ENCODE measurements around the gene TPRG1. TPM values are rescaled to one million over a fixed set of nuclear protein-coding genes. Genes with fewer than 3 reads are reported as not detected.

Gene TPRG1
- total RNA-seq, 6 experiments from 2014 or later, result 8.0 to 33.6 (median 18.1) TPM

DNA sequence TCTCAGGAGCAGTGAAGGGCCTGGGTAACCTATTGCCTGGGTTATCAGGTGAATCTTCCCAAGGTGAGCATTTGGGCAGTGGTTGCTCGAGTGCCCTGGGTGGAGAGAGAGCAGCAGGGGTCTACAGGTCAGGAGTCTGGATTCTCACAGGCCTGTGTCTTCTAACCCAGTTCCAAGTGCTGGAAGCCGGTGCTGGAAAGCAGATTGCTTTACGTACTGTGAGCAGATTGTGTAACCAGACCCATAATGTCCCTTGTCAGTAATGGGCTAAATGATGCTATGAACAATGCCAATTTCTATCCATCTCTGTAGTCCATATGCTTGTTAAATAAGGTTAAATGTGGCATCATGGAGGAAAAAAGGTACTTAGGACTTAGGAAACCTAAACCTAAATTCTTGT, 106.5 kb downstream of the TPRG1 start:
- no peaks in the 10 kb centered on the region for H3K4me1 ChIP-seq
- ATAC-seq (no peak), DNase-seq (no peak)
- no peaks in the 10 kb centered on the region for H3K9me3 ChIP-seq
- no peaks in the 10 kb centered on the region for H3K27me3 ChIP-seq
- no peak for TF ChIP-seq POLR2A (IDR thresholded peaks at IDR 0.05)
- TF ChIP-seq, protein P1, sequence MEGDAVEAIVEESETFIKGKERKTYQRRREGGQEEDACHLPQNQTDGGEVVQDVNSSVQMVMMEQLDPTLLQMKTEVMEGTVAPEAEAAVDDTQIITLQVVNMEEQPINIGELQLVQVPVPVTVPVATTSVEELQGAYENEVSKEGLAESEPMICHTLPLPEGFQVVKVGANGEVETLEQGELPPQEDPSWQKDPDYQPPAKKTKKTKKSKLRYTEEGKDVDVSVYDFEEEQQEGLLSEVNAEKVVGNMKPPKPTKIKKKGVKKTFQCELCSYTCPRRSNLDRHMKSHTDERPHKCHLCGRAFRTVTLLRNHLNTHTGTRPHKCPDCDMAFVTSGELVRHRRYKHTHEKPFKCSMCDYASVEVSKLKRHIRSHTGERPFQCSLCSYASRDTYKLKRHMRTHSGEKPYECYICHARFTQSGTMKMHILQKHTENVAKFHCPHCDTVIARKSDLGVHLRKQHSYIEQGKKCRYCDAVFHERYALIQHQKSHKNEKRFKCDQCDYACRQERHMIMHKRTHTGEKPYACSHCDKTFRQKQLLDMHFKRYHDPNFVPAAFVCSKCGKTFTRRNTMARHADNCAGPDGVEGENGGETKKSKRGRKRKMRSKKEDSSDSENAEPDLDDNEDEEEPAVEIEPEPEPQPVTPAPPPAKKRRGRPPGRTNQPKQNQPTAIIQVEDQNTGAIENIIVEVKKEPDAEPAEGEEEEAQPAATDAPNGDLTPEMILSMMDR (IDR thresholded peaks at IDR 0.05), result no peak
- no peak overlapping the region for H3K27ac ChIP-seq
- intact Hi-C loops (cut with DNase I), result no loop called here
- 94% methylated on average over 2 of the region's 3 CpGs for whole genome bisulfite sequencing (ENCODE audit: insufficient coverage, low coverage, low lambda C conversion rate, missing lambda C conversion rate)
- no peaks in the 10 kb centered on the region for H3K36me3 ChIP-seq
- H3K4me3 ChIP-seq, result no peak overlapping the region

- Histone ChIP-seq H3K27ac (no peak overlapping the region), H3K9me3 (no peaks in the 10 kb centered on the region), H3K27me3 (no peaks in the 10 kb centered on the region), H3K36me3 (no peaks in the 10 kb centered on the region), H3K4me3 (no peak overlapping the region), H3K4me1 (no peaks in the 10 kb centered on the region)
- intact Hi-C loops (cut with DNase I), result no loop called here
- ATAC-seq (no peak), DNase-seq (no peak)
- TF ChIP-seq, protein P1 (IDR thresholded peaks at IDR 0.05), result no peak
- no peak for TF ChIP-seq POLR2A (IDR thresholded peaks at IDR 0.05)
- WGBS (ENCODE audit: insufficient coverage, low coverage, low lambda C conversion rate, missing lambda C conversion rate), result 71% methylated on average over 2 of the region's 3 CpGs
These were observed 110.4 kb downstream of the TPRG1 start for GRCh38 chr3:189282189-189282588.

DNA sequence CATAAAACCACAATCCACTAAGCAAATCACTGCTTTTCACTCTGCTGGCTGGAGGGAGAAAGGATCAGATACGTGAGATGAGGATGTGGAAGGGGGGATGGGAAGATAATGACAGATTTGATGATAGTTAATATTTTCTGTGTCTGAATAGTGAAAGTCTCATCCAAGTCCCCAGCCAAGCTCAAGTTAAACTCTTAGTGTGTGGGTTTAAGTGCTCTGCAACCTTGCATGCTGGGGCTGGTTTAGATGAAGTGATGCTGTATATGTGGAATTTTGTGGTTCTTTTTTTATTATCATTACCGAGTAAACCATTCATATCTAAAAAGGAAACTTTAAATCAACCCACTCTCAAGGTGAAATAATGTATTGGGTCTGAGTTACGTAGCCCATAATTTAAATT, 111.0 kb downstream of the TPRG1 start:
- 65% methylated on average over 3 of the region's 3 CpGs for WGBS (ENCODE audit: insufficient coverage, low coverage, low lambda C conversion rate, missing lambda C conversion rate)
- Histone ChIP-seq H3K4me3 (no peak overlapping the region), H3K4me1 (no peaks in the 10 kb centered on the region), H3K27me3 (no peaks in the 10 kb centered on the region), H3K9me3 (no peaks in the 10 kb centered on the region), H3K36me3 (no peaks in the 10 kb centered on the region), H3K27ac (no peak overlapping the region)
- TF ChIP-seq, protein P1 (IDR thresholded peaks at IDR 0.05), result no peak
- TF ChIP-seq POLR2A (IDR thresholded peaks at IDR 0.05), result no peak
- no peak for ATAC-seq
- intact Hi-C loops (cut with DNase I), result no loop called here
- DNase-seq, result no peak

DNA sequence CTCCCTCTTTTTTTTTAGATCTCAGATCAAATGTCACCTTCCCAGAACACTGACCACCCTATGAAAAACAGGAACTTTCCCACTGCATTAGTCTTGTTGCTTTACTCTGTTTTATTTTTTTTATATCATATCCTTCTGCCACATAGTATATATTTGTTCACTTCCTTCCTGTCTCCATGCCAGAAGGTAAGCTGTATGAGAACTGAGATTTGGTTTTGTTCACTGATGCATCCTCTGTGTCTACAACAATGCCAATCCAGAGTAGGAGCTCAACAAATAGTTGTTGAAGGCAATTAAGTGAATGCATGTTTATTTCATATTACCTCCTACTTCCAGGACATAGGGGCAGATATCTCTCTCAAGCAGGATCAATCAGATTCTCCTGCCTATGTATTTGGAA, 114.4 kb downstream of the TPRG1 start:
- Histone ChIP-seq H3K4me1 (no peaks in the 10 kb centered on the region), H3K36me3 (no peaks in the 10 kb centered on the region), H3K27me3 (no peaks in the 10 kb centered on the region), H3K27ac (no peak overlapping the region), H3K4me3 (no peak overlapping the region), H3K9me3 (no peaks in the 10 kb centered on the region)
- intact Hi-C loops (cut with DNase I), result no loop called here
- no peak for TF ChIP-seq POLR2A (IDR thresholded peaks at IDR 0.05)
- TF ChIP-seq, protein P1 (IDR thresholded peaks at IDR 0.05), result no peak
- DNase-seq, result no peak
- no peak for ATAC-seq

- H3K27me3 ChIP-seq, result no peaks in the 10 kb centered on the region
These were observed 115.1 kb downstream of the TPRG1 start for GRCh38 chr3:189286916-189287315.

More at GRCh38 chr3:189286916-189287315, 115.1 kb downstream of the TPRG1 start:
- WGBS (ENCODE audit: insufficient coverage, low coverage, low lambda C conversion rate, missing lambda C conversion rate), result 91% methylated on average over 4 of the region's 5 CpGs
- Histone ChIP-seq H3K9me3 (no peaks in the 10 kb centered on the region), H3K36me3 (no peaks in the 10 kb centered on the region), H3K27ac (no peak overlapping the region), H3K4me1 (no peaks in the 10 kb centered on the region), H3K4me3 (no peak overlapping the region)
- intact Hi-C loops (cut with DNase I), result no loop called here
- ATAC-seq, result no peak
- DNase-seq, result no peak
- TF ChIP-seq, protein P1 (IDR thresholded peaks at IDR 0.05), result no peak
- no peak for TF ChIP-seq POLR2A (IDR thresholded peaks at IDR 0.05)

Measured in right lobe of liver (tissue), 6 donors.